HepG2 (cell line): ENCODE data around the gene ABAT. TPM values are rescaled to one million over a fixed set of nuclear protein-coding genes. Genes with fewer than 3 reads are reported as not detected.

Experiments
- ATAC-seq: fragments of 200-7000 bp; cut with Tn5 transposase; 3 replicates; pipeline ENCODE4 v1.9.1; 2020; ENCODE audit warnings: mild to moderate bottlenecking, moderate library complexity
- BruUV-seq: library from RNA; stranded (reverse); fragments of 400-500 nt; replicated peaks from 2 replicates; lab custom pipeline; 2021; lab: Mats Ljungman, UMichigan
- CTCF ChIA-PET: fragments of 300-600 bp; formaldehyde crosslinking; extraction: SDS; loops from one replicate; lab custom pipeline; 2021; ENCODE audit warnings: low total read pairs, inconsistent platforms, low intra/inter-chr PET ratio; lab: Yijun Ruan, JAX
- POLR2A ChIA-PET: fragments of 350-600 bp; sonication (Branson Sonifier 250); formaldehyde crosslinking; loops from one replicate; lab custom pipeline; 2020; ENCODE audit warnings: antibody characterized with exemption, inconsistent platforms; lab: Yijun Ruan, JAX
- DNase-seq: peaks from one replicate; pipeline ENCODE4 v3.0.0-alpha.2; 2015; ENCODE audit warnings: low spot score
- FAIRE-seq: peaks from 3 replicates; lab custom pipeline; 2011; peaks lifted over from hg19 to GRCh38; lab: Jason Lieb, UNC
- H2AFZ ChIP-seq: one replicate; pipeline ENCODE4 v1.6.1; 2011; ENCODE audit warnings: low read length, inconsistent platforms
- H3K27ac ChIP-seq: fragments of 300-600 bp; 3 replicates; pipeline ENCODE4 v1.8.0; 2011; ENCODE audit warnings: mixed run types, mild to moderate bottlenecking, mixed read lengths, low read length, inconsistent platforms; ENCODE audit not compliant: insufficient read depth; ENCODE audit errors: extremely low read length
- H3K27me3 ChIP-seq, 2 experiments: fragments of 200-600 bp in 1 of 2; 2 replicates in 1 of 2; 3 replicates in 1 of 2; pipeline versions ENCODE4 v1.6.0 to v1.8.0; 2011; ENCODE audit warnings: low read length in 2 of 2, mild to moderate bottlenecking in 2 of 2, moderate library complexity in 2 of 2, inconsistent platforms in 1 of 2; ENCODE audit not compliant: insufficient read depth in 2 of 2, control insufficient read depth in 1 of 2
- H3K36me3 ChIP-seq, 2 experiments: fragments of 200-600 bp in 1 of 2; replicated peaks in 1 of 2; 2 replicates in 1 of 2; 3 replicates in 1 of 2; pipeline versions ENCODE4 v1.5.1 to v1.8.0; 2011; ENCODE audit warnings: low read length in 2 of 2, inconsistent platforms in 1 of 2; ENCODE audit not compliant: insufficient read depth in 2 of 2, control insufficient read depth in 1 of 2
- H3K4me1 ChIP-seq: 2 replicates; pipeline ENCODE4 v1.5.1; 2012; ENCODE audit warnings: low read length, inconsistent platforms; ENCODE audit not compliant: insufficient read depth
- H3K4me2 ChIP-seq: 2 replicates; pipeline ENCODE4 v1.6.0; 2011; ENCODE audit warnings: low read depth, low read length, inconsistent platforms
- H3K4me3 ChIP-seq, 3 experiments: fragments of 200-600 bp in 1 of 3; sonication (generic), shearing (Covaris generic) in 1 of 3; replicated peaks in 1 of 3; 2 replicates each; pipeline ENCODE4 v1.5.1; 2011 to 2016; ENCODE audit warnings: low read length in 3 of 3, inconsistent platforms in 2 of 3, low read depth in 2 of 3, mild to moderate bottlenecking in 2 of 3, control low read depth in 1 of 3, mixed read lengths in 1 of 3; ENCODE audit not compliant: insufficient read depth in 1 of 3
- H3K79me2 ChIP-seq: one replicate; pipeline ENCODE4 v1.6.1; 2011; ENCODE audit warnings: low read length, inconsistent platforms; ENCODE audit not compliant: insufficient read depth
- H3K9ac ChIP-seq: 2 replicates; pipeline ENCODE4 v1.6.0; 2011; ENCODE audit warnings: mild to moderate bottlenecking, low read depth, low read length, inconsistent platforms; ENCODE audit not compliant: insufficient read depth
- H3K9me3 ChIP-seq: 2 replicates; pipeline ENCODE4 v1.5.1; 2012; ENCODE audit warnings: mild to moderate bottlenecking, low read length
- H4K20me1 ChIP-seq: 2 replicates; pipeline ENCODE4 v1.6.0; 2011; ENCODE audit warnings: inconsistent platforms, mild to moderate bottlenecking, low read length, moderate library complexity; ENCODE audit not compliant: insufficient read depth
- HNRNPK ChIP-seq: fragments of 200-400 bp; formaldehyde crosslinking; IDR thresholded peaks from 2 replicates; pipeline ENCODE4 v1.6.1; 2018; ENCODE audit warnings: low read length, low read depth, moderate library complexity, mild to moderate bottlenecking; ENCODE audit not compliant: poor library complexity, severe bottlenecking
- KLF9 ChIP-seq: IDR thresholded peaks from 2 replicates; pipeline ENCODE4 v1.6.1; 2016; ENCODE audit warnings: low read depth
- POLR2AphosphoS5 ChIP-seq: IDR thresholded peaks from 2 replicates; pipeline ENCODE4 v1.6.1; 2012; ENCODE audit warnings: low read depth, low read length
- POLR2G ChIP-seq: fragments of 200-400 bp; formaldehyde crosslinking; IDR thresholded peaks from 2 replicates; pipeline ENCODE4 v1.6.1; 2018; ENCODE audit warnings: mild to moderate bottlenecking, low read depth, low read length, moderate library complexity
- RBM22 ChIP-seq: fragments of 200-400 bp; formaldehyde crosslinking; optimal IDR thresholded peaks from 2 replicates; pipeline ENCODE3; 2017; ENCODE audit warnings: mild to moderate bottlenecking, low read length, moderate library complexity
- RORA ChIP-seq: sonication (generic); formaldehyde crosslinking; IDR thresholded peaks from 2 replicates; pipeline ENCODE4 v1.5.0; 2020; ENCODE audit warnings: mild to moderate bottlenecking, missing genetic modification reagents, moderate library complexity
- TCF12 ChIP-seq, 2 experiments: fragments of 450-650 bp in 1 of 2; sonication (generic) in 1 of 2; formaldehyde crosslinking in 1 of 2; IDR thresholded peaks; 2 replicates each; pipeline versions ENCODE4 v1.6.1 to v1.8.0; 2017 to 2022; ENCODE audit warnings: antibody characterized with exemption in 1 of 2, mild to moderate bottlenecking in 1 of 2, missing genetic modification reagents in 1 of 2, moderate library complexity in 1 of 2
- ZNF121 ChIP-seq: sonication (generic); formaldehyde crosslinking; IDR thresholded peaks from 2 replicates; pipeline ENCODE4 v1.5.0; 2020; ENCODE audit warnings: mild to moderate bottlenecking, missing genetic modification reagents
- ZNF441 ChIP-seq: sonication (generic); formaldehyde crosslinking; IDR thresholded peaks from 2 replicates; pipeline ENCODE4 v1.7.0; 2021; ENCODE audit warnings: missing genetic modification reagents, borderline replicate concordance
- ZNF512B ChIP-seq: sonication (generic); formaldehyde crosslinking; IDR thresholded peaks from 2 replicates; pipeline ENCODE4 v1.5.1; 2020; ENCODE audit warnings: missing genetic modification reagents, mild to moderate bottlenecking, borderline replicate concordance
- ZNF547 ChIP-seq: sonication (generic); formaldehyde crosslinking; IDR thresholded peaks from 2 replicates; pipeline ENCODE4 v1.5.1; 2020; ENCODE audit warnings: mild to moderate bottlenecking, missing genetic modification reagents
- ZNF792 ChIP-seq: IDR thresholded peaks from 2 replicates; pipeline ENCODE4 v1.6.1; 2016
- WGBS: methylation state at CpG from one replicate; pipeline ENCODE4 v1.1.6; 2017; ENCODE audit warnings: low lambda C conversion rate; 5-methylcytosine and 5-hydroxymethylcytosine counted together
- in situ Hi-C: cut with HindIII; loops from 2 replicates; pipeline ENCODE4 v1.10.0; 2017; ENCODE audit warnings: low pct_unique_long_range_greater_than_20kb; ENCODE audit not compliant: extremely low pct_ligation_motif_present
- intact Hi-C: fragments of 100-400 bp; cut with micrococcal nuclease; formaldehyde crosslinking; loops from one replicate; pipeline ENCODE4 v1.10.0; 2022; ENCODE audit not compliant: unreplicated experiment
- polyA plus RNA-seq, 8 experiments: library from polyadenylated mRNA; depleted of rRNA in 3 of 8; stranded (reverse) in 7 of 8; unstranded in 1 of 8; fragments of >200 nt; fragmentation: Illumina TruSeq in 4 of 8; extraction: Trizol in 4 of 8; gene quantifications; 2 replicates each; pipeline versions ENCODE4 v1.2.1 to v1.2.3, GENCODE V29; 2011 to 2016; ENCODE audit warnings: low read depth in 4 of 8, missing spikeins in 1 of 8, mixed read lengths in 1 of 8; ENCODE audit not compliant: insufficient read depth in 1 of 8
- total RNA-seq, 5 experiments: library from RNA; depleted of rRNA; stranded (reverse); fragments of >200 nt; fragmentation: Illumina TruSeq; extraction: Trizol; gene quantifications; 2 replicates each; pipeline ENCODE4 v1.2.3, GENCODE V29; 2016; ENCODE audit warnings: low read depth in 1 of 5
- TF ChIP-seq, protein P1 (sequence below): sonication (generic); formaldehyde crosslinking; IDR thresholded peaks from 2 replicates; pipeline ENCODE4 v1.5.0; 2020; ENCODE audit warnings: mild to moderate bottlenecking, missing genetic modification reagents

Gene ABAT
- total and polyA plus RNA-seq, 2 of the 13 experiments (the other 11 are each of a cell fraction or from before 2014, with no cell fraction given), result 47.6 to 97.3 TPM

DNA sequence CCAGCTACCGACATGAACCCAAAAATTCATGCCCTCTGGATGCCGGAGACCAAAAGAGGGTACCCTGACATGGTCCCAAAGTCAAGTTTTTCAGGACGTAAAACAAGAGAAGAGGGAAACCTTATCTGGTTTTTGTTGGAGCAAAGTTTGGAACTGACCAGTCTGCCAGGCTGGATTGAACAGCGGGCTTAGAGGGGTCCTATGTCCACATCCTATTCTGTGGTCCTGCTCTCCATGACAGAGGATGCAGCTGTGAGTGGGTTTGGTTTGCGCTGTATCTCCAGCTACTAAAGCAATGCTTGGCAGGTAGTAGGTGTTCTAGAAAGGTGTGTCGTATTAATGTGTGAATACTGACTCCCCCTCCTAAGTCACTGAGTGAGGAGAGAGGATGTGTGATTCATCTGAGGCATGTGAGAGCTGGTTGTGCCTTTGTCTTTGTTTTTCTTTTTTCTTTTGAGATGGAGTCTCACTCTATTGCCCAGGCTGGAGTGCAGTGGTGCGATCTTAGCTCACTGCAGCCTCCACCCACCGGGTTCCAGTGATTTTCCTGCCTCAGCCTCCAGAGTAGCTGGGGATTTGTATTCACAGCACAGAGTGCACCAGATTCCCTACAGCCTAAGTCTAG lies 154.2 kb downstream of the ABAT start:
- no peak for FAIRE-seq
- Histone ChIP-seq H3K79me2 (peaks cover 17% of the 10 kb centered on the region), H3K36me3 (peaks cover 36 to 70% of the 10 kb centered on the region in 2 experiments), H3K4me3 (no peak overlapping the region), H4K20me1 (peaks cover 12% of the 10 kb centered on the region), H3K4me2 (no peak overlapping the region), H3K4me1 (no peaks in the 10 kb centered on the region), H2AFZ (no peak overlapping the region), H3K27ac (no peak overlapping the region), H3K27me3 (no peaks in the 10 kb centered on the region), H3K9me3 (no peaks in the 10 kb centered on the region), H3K9ac (no peak overlapping the region)
- no TSS peak for BruUV-seq
- intact Hi-C loops, result no loop called here
- ChIA-PET POLR2A (interaction anchor here (0.8 to 1.2 kb wide), 3 partner anchors 9 to 35 kb away, joined by 3 to 4 read pairs (median 3); no protein-coding TSS in a partner anchor), CTCF (no interaction called here)
- no peak; the same call in 2 of the 3 replicates for ATAC-seq
- in situ Hi-C loops, result no loop called here
- TF ChIP-seq ZNF121 (CRISPR knock-in tag), result 0 out of 2 replicates have a peak, but pooled peaks have one; percentile 8
- TF ChIP-seq RBM22, result peak; percentile 91
- peak; percentile 41; the same call in 1 of the 2 replicates for TF ChIP-seq POLR2G
- TF ChIP-seq ZNF547, result no peak; the same call in 1 of the 2 replicates
- DNase-seq, result no peak
- over 99% methylated on average over 8 of the region's 8 CpGs for WGBS

DNA sequence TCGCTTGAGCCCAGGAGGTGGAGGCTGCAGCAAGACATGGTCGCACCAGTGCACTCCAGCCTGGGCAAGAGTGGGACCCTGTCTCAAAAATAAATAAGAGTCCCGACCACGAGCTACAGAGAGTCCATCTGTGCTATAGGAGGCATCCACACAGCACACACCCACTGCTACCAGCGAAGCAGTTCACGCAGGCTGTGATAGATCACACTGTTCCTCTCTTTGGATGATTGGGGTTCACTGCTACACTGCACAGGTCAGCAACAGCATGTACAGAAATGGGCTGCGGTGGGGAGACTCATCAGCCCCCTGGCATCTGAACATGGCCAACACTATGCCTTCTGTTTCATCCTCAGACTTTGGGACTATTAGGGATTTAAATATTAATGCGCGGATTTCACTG lies 157.0 kb downstream of the ABAT start:
- no peak for FAIRE-seq
- no peak overlapping the region for H3K27ac ChIP-seq
- ChIA-PET POLR2A (no interaction called here), CTCF (no interaction called here)
- H3K9me3 ChIP-seq, result no peaks in the 10 kb centered on the region
- in situ Hi-C loops, result no loop called here
- H3K36me3 ChIP-seq, result peaks cover 36 to 55% of the 10 kb centered on the region in 2 experiments
- H3K4me3 ChIP-seq, result no peak overlapping the region
- intact Hi-C loops, result no loop called here
- H3K4me2 ChIP-seq, result no peak overlapping the region
- H3K27me3 ChIP-seq, result no peaks in the 10 kb centered on the region
- peaks cover 18% of the 10 kb centered on the region for H4K20me1 ChIP-seq
- no peak overlapping the region for H2AFZ ChIP-seq
- no peak for DNase-seq
- BruUV-seq, result no TSS peak
- WGBS, result 93% methylated on average over 9 of the region's 9 CpGs
- H3K4me1 ChIP-seq, result no peaks in the 10 kb centered on the region
- peak; percentile 38; the same call in 2 of the 3 replicates for ATAC-seq
- no peak for TF ChIP-seq RORA (CRISPR knock-in tag)
- TF ChIP-seq TCF12 (IDR thresholded peaks at IDR 0.05), result no peak
- no peak for TF ChIP-seq TCF12 (CRISPR knock-in tag; IDR thresholded peaks at IDR 0.05)
- no peak for TF ChIP-seq HNRNPK
- no peak for TF ChIP-seq ZNF792
- no peak for TF ChIP-seq ZNF512B (CRISPR knock-in tag)
- TF ChIP-seq, protein P1, sequence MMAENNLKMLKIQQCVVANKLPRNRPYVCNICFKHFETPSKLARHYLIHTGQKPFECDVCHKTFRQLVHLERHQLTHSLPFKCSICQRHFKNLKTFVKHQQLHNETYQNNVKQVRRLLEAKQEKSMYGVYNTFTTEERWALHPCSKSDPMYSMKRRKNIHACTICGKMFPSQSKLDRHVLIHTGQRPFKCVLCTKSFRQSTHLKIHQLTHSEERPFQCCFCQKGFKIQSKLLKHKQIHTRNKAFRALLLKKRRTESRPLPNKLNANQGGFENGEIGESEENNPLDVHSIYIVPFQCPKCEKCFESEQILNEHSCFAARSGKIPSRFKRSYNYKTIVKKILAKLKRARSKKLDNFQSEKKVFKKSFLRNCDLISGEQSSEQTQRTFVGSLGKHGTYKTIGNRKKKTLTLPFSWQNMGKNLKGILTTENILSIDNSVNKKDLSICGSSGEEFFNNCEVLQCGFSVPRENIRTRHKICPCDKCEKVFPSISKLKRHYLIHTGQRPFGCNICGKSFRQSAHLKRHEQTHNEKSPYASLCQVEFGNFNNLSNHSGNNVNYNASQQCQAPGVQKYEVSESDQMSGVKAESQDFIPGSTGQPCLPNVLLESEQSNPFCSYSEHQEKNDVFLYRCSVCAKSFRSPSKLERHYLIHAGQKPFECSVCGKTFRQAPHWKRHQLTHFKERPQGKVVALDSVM (CRISPR knock-in tag), result peak; percentile 88; the same call in 1 of the 2 replicates
- 0 out of 2 replicates have a peak, but pooled peaks have one; percentile 4 for TF ChIP-seq POLR2AphosphoS5
- TF ChIP-seq ZNF441 (CRISPR knock-in tag), result no peak
- no peak for TF ChIP-seq KLF9 (CRISPR knock-in tag)
- H3K9ac ChIP-seq, result no peak overlapping the region
- peaks cover 25% of the 10 kb centered on the region for H3K79me2 ChIP-seq
